Ovary (tissue), 9 donors: ENCODE measurements around the gene IL1R2. TPM values are rescaled to one million over a fixed set of nuclear protein-coding genes. Genes with fewer than 3 reads are reported as not detected.
A peak's percentile ranks its signal among the peaks of the same experiment; 100 is the strongest.

Experiments
- DNase-seq, 5 donors: peaks; one replicate each; pipeline ENCODE4 v3.0.0-alpha.2; 2019 to 2020
- H3K27ac ChIP-seq, 2 donors: fragments of 200-600 bp; one replicate each; pipeline versions ENCODE4 v1.5.1 to v1.8.0; 2019 to 2022
- H3K27me3 ChIP-seq: fragments of 200-600 bp; one replicate; pipeline ENCODE4 v1.8.0; 2022
- H3K36me3 ChIP-seq: fragments of 200-600 bp; sonication (generic); one replicate; pipeline ENCODE4 v1.5.1; 2019
- H3K4me1 ChIP-seq: one replicate; pipeline ENCODE4 v1.8.1; 2013; ENCODE audit warnings: mild to moderate bottlenecking, moderate library complexity; ENCODE audit not compliant: insufficient read depth
- H3K4me3 ChIP-seq: fragments of 200-600 bp; sonication (generic); one replicate; pipeline ENCODE4 v1.5.1; 2017
- H3K9me3 ChIP-seq, 2 donors: fragments of 200-600 bp in 1 of 2; sonication (generic) in 1 of 2; one replicate each; pipeline versions ENCODE4 v1.5.1 to v1.8.1; 2013 to 2019; ENCODE audit warnings: mild to moderate bottlenecking in 1 of 2, moderate library complexity in 1 of 2
- CTCF ChIP-seq, 3 donors: fragments of 450-650 bp in 2 of 3; fragments of 200-600 bp in 1 of 3; IDR thresholded peaks; one replicate each; pipeline versions ENCODE4 v1.5.1 to v1.8.0; 2016 to 2022; ENCODE audit warnings: antibody characterized with exemption in 3 of 3, mild to moderate bottlenecking in 1 of 3
- EP300 ChIP-seq: sonication (generic); formaldehyde crosslinking; IDR thresholded peaks from one replicate; pipeline ENCODE4 v1.6.1; 2017; ENCODE audit warnings: antibody characterized with exemption
- POLR2A ChIP-seq: fragments of 450-650 bp; IDR thresholded peaks from one replicate; pipeline ENCODE4 v1.6.1; 2017; ENCODE audit warnings: antibody characterized with exemption, mild to moderate bottlenecking, moderate library complexity
- WGBS, 3 donors: extraction: QIAGEN DNeasy Blood & Tissue Kit in 1 of 3; methylation state at CpG; one replicate each; pipeline versions ENCODE4 v1.1.5 to v1.1.7; 2013 to 2017; 5-methylcytosine and 5-hydroxymethylcytosine counted together
- intact Hi-C, 4 donors: fragments of 100-400 bp; cut with DNase I; formaldehyde crosslinking; loops; one replicate each; pipeline versions ENCODE4 v1.11.0 to v1.15.1; 2022 to 2023
- polyA plus RNA-seq, 2 donors: library from polyadenylated mRNA; stranded (reverse); fragments of 200-250 nt in 1 of 2; fragments of 350-450 nt in 1 of 2; fragmentation: Illumina TruSeq in 1 of 2; extraction: RNeasy Lipid Tissue Mini Kit (QIAGEN cat#74804) in 1 of 2; gene quantifications; one replicate each; pipeline ENCODE4 v1.2.3, GENCODE V29; 2013 to 2014
- total RNA-seq, 7 donors: library from RNA; depleted of rRNA in 2 of 7; stranded (reverse); fragments of >200 nt in 2 of 7; fragmentation: NEBNext Ultra II Directional in 3 of 7; extraction: Animal tissue kit (Norgen Biotek cat#: 25700) in 3 of 7; gene quantifications; one replicate each; pipeline versions ENCODE4 v1.1.0 to v1.2.4, GENCODE V29; 2016 to 2023
- donor health status: DM: no; HTN: no; CAD: no; lungs with moderate emphysema.
- donor health status: DM: no; HTN: no; CAD: no.
- donor health status: Bipolar disorder and iron deficiency.
- donor health status: DM: yes; HTN: yes; CAD: no.
- donor health status: DM: no; HTN: no; CAD: no.
- donor health status: DM: yes; HTN: yes; CAD: no.

IL1R2 gene
- total and polyA plus RNA-seq, 9 donors: 0.15 to 8.7 (median 1.1) TPM

GRCh38 chr2:102018823-102019445 is 27.2 kb downstream of the IL1R2 start:
- Histone ChIP-seq H3K36me3 (no peaks in the 10 kb centered on the region), H3K4me3 (no peak overlapping the region), H3K27ac (no peak overlapping the region), H3K9me3 (no peaks in the 10 kb centered on the region), H3K4me1 (peaks cover 4% of the 10 kb centered on the region), H3K27me3 (no peaks in the 10 kb centered on the region)
- WGBS, 3 donors: 49 to 64% (median 64%) methylated on average over 8 of the region's 8 CpGs
- DNase-seq: no peak
- intact Hi-C loops: loop anchor here in 1 of 4 donors (10.0 kb wide), 1 partner anchor 336 kb away; the partner anchor contains the start of gene IL18R1
- TF ChIP-seq POLR2A (no peak), EP300 (no peak), CTCF (IDR thresholded peaks at IDR 0.05) (no peak)

GRCh38 chr2:102020596-102021170 is 28.9 kb downstream of the IL1R2 start:
- Histone ChIP-seq H3K27me3 (no peaks in the 10 kb centered on the region), H3K4me1 (peaks cover 4% of the 10 kb centered on the region), H3K4me3 (no peak overlapping the region), H3K27ac (no peak overlapping the region), H3K9me3 (no peaks in the 10 kb centered on the region), H3K36me3 (no peaks in the 10 kb centered on the region)
- WGBS, 3 donors: 13 to 19% (median 14%) methylated on average over 18 of the region's 18 CpGs
- intact Hi-C loops: loop anchor here (2.0 to 10.0 kb wide), 9 partner anchors 84 to 334 kb away; partner anchors contain the start of gene IL18R1 (in 1 of the 4)
- TF ChIP-seq CTCF (IDR thresholded peaks at IDR 0.05): peak; percentile 97 to 98 (median 97)
- TF ChIP-seq POLR2A: no peak
- DNase-seq: peak; percentile 81 to 93 (median 91)

DNA sequence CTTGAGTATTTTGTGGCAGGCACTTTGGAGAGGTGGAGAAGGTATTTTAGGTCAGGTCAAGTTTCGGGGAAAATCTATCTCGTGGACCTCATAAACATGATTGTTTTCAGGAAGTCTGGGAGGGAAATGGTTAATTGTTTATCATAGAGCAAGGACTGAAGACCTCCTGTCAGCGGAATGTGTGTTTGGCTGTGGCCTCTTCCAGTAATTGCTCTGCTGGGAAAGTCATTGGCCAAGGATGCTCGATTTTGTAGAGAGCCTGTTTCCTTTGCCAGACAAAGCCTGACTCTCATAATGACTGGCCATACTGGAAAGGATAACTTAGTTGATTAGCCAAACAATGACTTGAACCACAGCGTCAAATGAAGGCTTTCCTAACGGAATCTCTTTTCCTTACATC is 30.0 kb downstream of the IL1R2 start:
- Histone ChIP-seq H3K4me1 (peaks cover 8% of the 10 kb centered on the region), H3K36me3 (no peaks in the 10 kb centered on the region), H3K4me3 (no peak overlapping the region), H3K27ac (no peak overlapping the region), H3K9me3 (no peaks in the 10 kb centered on the region), H3K27me3 (no peaks in the 10 kb centered on the region)
- 31 to 43% (median 42%) methylated on average over 6 of the region's 6 CpGs for WGBS, 3 donors
- intact Hi-C loops: loop anchor here (2.0 to 10.0 kb wide), 9 partner anchors 83 to 333 kb away; partner anchors contain the start of gene IL18R1 (in 1 of the 4)
- no peak for DNase-seq
- TF ChIP-seq POLR2A (no peak), CTCF (IDR thresholded peaks at IDR 0.05) (no peak), EP300 (no peak)

GRCh38 chr2:102022884-102023539 is 31.3 kb downstream of the IL1R2 start:
- H3K4me3 ChIP-seq: no peak overlapping the region
- H3K27me3 ChIP-seq: no peaks in the 10 kb centered on the region
- H3K27ac ChIP-seq: no peak overlapping the region
- 94 to 96% (median 94%) methylated on average over 4 of the region's 4 CpGs for WGBS, 3 donors
- DNase-seq: no peak
- intact Hi-C loops: loop anchor here in 3 of 4 donors (5.0 to 10.0 kb wide), 6 partner anchors 82 to 332 kb away; partner anchors contain the start of gene IL18R1 (in 1 of the 3)
- TF ChIP-seq POLR2A (no peak), CTCF (IDR thresholded peaks at IDR 0.05) (no peak), EP300 (no peak)
- no peaks in the 10 kb centered on the region for H3K9me3 ChIP-seq
- H3K36me3 ChIP-seq: no peaks in the 10 kb centered on the region
- H3K4me1 ChIP-seq: peaks cover 18% of the 10 kb centered on the region
